Measurements from ENCODE around the gene FRMD8.

DNA sequence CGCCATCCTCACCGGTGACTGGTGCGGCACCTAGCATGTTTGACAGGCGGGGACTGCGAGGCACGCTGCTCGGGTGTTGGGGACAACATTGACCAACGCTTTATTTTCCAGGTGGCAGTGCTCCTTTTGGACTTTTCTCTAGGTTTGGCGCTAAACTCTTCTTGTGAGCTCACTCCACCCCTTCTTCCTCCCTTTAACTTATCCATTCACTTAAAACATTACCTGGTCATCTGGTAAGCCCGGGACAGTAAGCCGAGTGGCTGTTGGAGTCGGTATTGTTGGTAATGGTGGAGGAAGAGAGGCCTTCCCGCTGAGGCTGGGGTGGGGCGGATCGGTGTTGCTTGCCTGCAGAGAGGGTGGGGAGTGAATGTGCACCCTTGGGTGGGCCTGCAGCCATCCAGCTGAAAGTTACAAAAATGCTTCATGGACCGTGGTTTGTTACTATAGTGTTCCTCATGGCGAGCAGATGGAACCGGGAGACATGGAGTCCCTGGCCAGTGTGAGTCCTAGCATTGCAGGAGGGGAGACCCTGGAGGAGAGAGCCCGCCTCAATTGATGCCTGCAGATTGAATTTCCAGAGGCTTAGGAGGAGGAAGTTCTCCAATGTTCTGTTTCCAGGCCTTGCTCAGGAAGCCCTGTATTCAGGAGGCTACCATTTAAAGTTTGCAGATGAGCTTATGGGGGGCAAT is 37.2 kb downstream of the FRMD8 start:
- TF ChIP-seq EP300 (IDR thresholded peaks at IDR 0.05; ENCODE audit: borderline replicate concordance): no peak
- TF ChIP-seq, protein P1, sequence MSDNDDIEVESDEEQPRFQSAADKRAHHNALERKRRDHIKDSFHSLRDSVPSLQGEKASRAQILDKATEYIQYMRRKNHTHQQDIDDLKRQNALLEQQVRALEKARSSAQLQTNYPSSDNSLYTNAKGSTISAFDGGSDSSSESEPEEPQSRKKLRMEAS (IDR thresholded peaks at IDR 0.05): no peak
- TF ChIP-seq RAD21 (IDR thresholded peaks at IDR 0.05; ENCODE audit: low read depth): no peak
